Common myeloid progenitor, CD34-positive (primary cell): Measurements from ENCODE around the gene TAF13.

Source experiments
- CTCF ChIA-PET: fragments of 350-600 bp; sonication (Branson Sonifier 250); formaldehyde crosslinking; loops from one replicate; lab custom pipeline; 2021; ENCODE audit warnings: antibody characterized with exemption; lab: Charles Lee
- POLR2A ChIA-PET: fragments of 350-600 bp; sonication (Branson Sonifier 250); formaldehyde crosslinking; loops from one replicate; lab custom pipeline; 2021; ENCODE audit warnings: antibody characterized with exemption; lab: Charles Lee
- DNase-seq, 3 donors: peaks; one replicate each; pipeline versions ENCODE4 v3.0.0 to v3.0.0-alpha.2; 2013
- H3K27ac ChIP-seq, 2 experiments: 1 replicate in 1 of 2; 2 replicates in 1 of 2; pipeline ENCODE4 v1.7.0; 2013; ENCODE audit warnings: inconsistent platforms in 2 of 2, low read length in 2 of 2, mild to moderate bottlenecking in 2 of 2, low read depth in 1 of 2, moderate library complexity in 1 of 2; ENCODE audit not compliant: severe bottlenecking in 2 of 2, insufficient read depth in 1 of 2, poor library complexity in 1 of 2
- H3K27me3 ChIP-seq, 5 experiments: replicated peaks in 2 of 5; 1 replicate in 3 of 5; 2 replicates in 2 of 5; pipeline versions ENCODE4 v1.6.1 to v1.7.0; 2013; ENCODE audit warnings: low read length in 4 of 5, mild to moderate bottlenecking in 2 of 5, moderate library complexity in 2 of 5, inconsistent platforms in 1 of 5; ENCODE audit not compliant: insufficient read depth in 5 of 5, control insufficient read depth in 4 of 5
- H3K36me3 ChIP-seq, 4 experiments: 1 replicate in 2 of 4; 2 replicates in 2 of 4; pipeline versions ENCODE4 v1.6.1 to v1.7.0; 2013; ENCODE audit warnings: low read length in 3 of 4, control low read depth in 1 of 4, mild to moderate bottlenecking in 1 of 4; ENCODE audit not compliant: control insufficient read depth in 4 of 4, insufficient read depth in 4 of 4
- H3K4me1 ChIP-seq, 4 experiments: 1 replicate in 3 of 4; 2 replicates in 1 of 4; pipeline versions ENCODE4 v1.6.1 to v1.7.1; 2013; ENCODE audit warnings: low read length in 3 of 4, mild to moderate bottlenecking in 3 of 4, control low read depth in 1 of 4, inconsistent platforms in 1 of 4, moderate library complexity in 1 of 4; ENCODE audit not compliant: control insufficient read depth in 4 of 4, insufficient read depth in 4 of 4; ENCODE audit errors: control extremely low read depth in 1 of 4
- H3K4me3 ChIP-seq, 7 experiments: 1 replicate in 4 of 7; 2 replicates in 3 of 7; pipeline versions ENCODE4 v1.5.1 to v1.7.0; 2013; ENCODE audit warnings: mild to moderate bottlenecking in 7 of 7, low read length in 6 of 7, moderate library complexity in 6 of 7, inconsistent platforms in 2 of 7, low read depth in 2 of 7, control low read depth in 1 of 7; ENCODE audit not compliant: insufficient read depth in 4 of 7, control insufficient read depth in 1 of 7; ENCODE audit errors: extremely low read depth in 1 of 7
- H3K9me3 ChIP-seq, 5 experiments: 1 replicate in 4 of 5; 2 replicates in 1 of 5; pipeline versions ENCODE4 v1.6.1 to v1.7.1; 2013; ENCODE audit warnings: low read length in 4 of 5, mild to moderate bottlenecking in 2 of 5, inconsistent platforms in 1 of 5, low read depth in 1 of 5, moderate library complexity in 1 of 5; ENCODE audit not compliant: control insufficient read depth in 4 of 5, insufficient read depth in 2 of 5; ENCODE audit errors: control extremely low read depth in 1 of 5
- WGBS: methylation state at CpG from one replicate; pipeline ENCODE4 v1.1.5; 2013; ENCODE audit not compliant: insufficient coverage; 5-methylcytosine and 5-hydroxymethylcytosine counted together

Gene TAF13

GRCh38 chr1:109113590-109114341 is 38.0 kb upstream of the TAF13 start, which contains the start of gene ELAPOR1:
Gene ELAPOR1 (plus strand): TSS chr1:109114115. CDS start chr1:109114184, 69 bp downstream.
- peak; percentile 34 to 67 (median 56) for DNase-seq
- Histone ChIP-seq H3K27ac (no peak within 1 kb of the TSS), H3K27me3 (peaks cover 13 to 79% (median 29%) of the 10 kb centered on the region in 5 experiments), H3K9me3 (no peaks in the 10 kb centered on the region), H3K4me3 (peak within 1 kb of the TSS in 6 of 7 experiments; percentile 14 to 69 (median 48)), H3K36me3 (no peaks in the 10 kb centered on the region), H3K4me1 (peaks cover 0 to 24% (median 22%) of the 10 kb centered on the region in 4 experiments)
- POLR2A ChIA-PET: no interaction called here
- CTCF ChIA-PET: interaction anchor here (0.9 to 4.3 kb wide), 11 partner anchors 7 to 120 kb away, joined by 3 to 42 read pairs (median 9); partner anchors contain the start of gene TMEM167B
- 1% methylated on average over 53 of the region's 56 CpGs for WGBS

- POLR2A ChIA-PET: interaction anchor here (0.6 to 1.2 kb wide), 3 partner anchors 13 to 156 kb away, joined by 3 to 4 read pairs (median 3); no protein-coding TSS in a partner anchor
Measured at GRCh38 chr1:109112652-109113285, 37.0 kb upstream of the TAF13 start.

GRCh38 chr1:109112056-109112651 is 36.4 kb upstream of the TAF13 start:
- H3K9me3 ChIP-seq: no peaks in the 10 kb centered on the region
- DNase-seq: peak; percentile 61 to 64 (median 62)
- H3K4me3 ChIP-seq: peak overlapping the region in 2 of 7 experiments; percentile 64 to 69
- H3K27ac ChIP-seq: no peak overlapping the region
- H3K27me3 ChIP-seq: peaks cover 13 to 71% (median 29%) of the 10 kb centered on the region in 5 experiments
- H3K36me3 ChIP-seq: no peaks in the 10 kb centered on the region
- ChIA-PET POLR2A (interaction anchor here (0.6 to 1.2 kb wide), 2 partner anchors 22 to 155 kb away, joined by 3 read pairs; no protein-coding TSS in a partner anchor), CTCF (interaction anchor here (0.8 to 4.3 kb wide), 31 partner anchors 9 to 294 kb away, joined by 3 to 42 read pairs (median 4); partner anchors contain the start of gene TMEM167B)
- H3K4me1 ChIP-seq: peaks cover 0 to 24% (median 22%) of the 10 kb centered on the region in 4 experiments
- WGBS: 39% methylated on average over 6 of the region's 10 CpGs

More at GRCh38 chr1:109112652-109113285, 37.0 kb upstream of the TAF13 start:
- H3K4me3 ChIP-seq: peak overlapping the region in 5 of 7 experiments; percentile 16 to 69 (median 39)
- no peaks in the 10 kb centered on the region for H3K36me3 ChIP-seq
- WGBS: 10% methylated on average over 26 of the region's 31 CpGs
- CTCF ChIA-PET: interaction anchor here (0.8 to 4.3 kb wide), 27 partner anchors 8 to 295 kb away, joined by 3 to 42 read pairs (median 4); partner anchors contain the start of gene TMEM167B
- no peak overlapping the region for H3K27ac ChIP-seq
- H3K4me1 ChIP-seq: peaks cover 0 to 24% (median 22%) of the 10 kb centered on the region in 4 experiments
- peaks cover 13 to 74% (median 31%) of the 10 kb centered on the region in 5 experiments for H3K27me3 ChIP-seq
- H3K9me3 ChIP-seq: no peaks in the 10 kb centered on the region
- DNase-seq: peak; percentile 85 to 89 (median 87)

GRCh38 chr1:109111386-109112055 is 35.7 kb upstream of the TAF13 start:
- Histone ChIP-seq H3K36me3 (no peaks in the 10 kb centered on the region), H3K4me1 (peaks cover 0 to 24% (median 22%) of the 10 kb centered on the region in 4 experiments), H3K9me3 (no peaks in the 10 kb centered on the region), H3K27ac (no peak overlapping the region), H3K27me3 (peaks cover 13 to 69% (median 26%) of the 10 kb centered on the region in 5 experiments), H3K4me3 (no peak overlapping the region)
- ChIA-PET POLR2A (no interaction called here), CTCF (interaction anchor here (0.9 to 4.3 kb wide), 24 partner anchors 9 to 289 kb away, joined by 3 to 42 read pairs (median 4); partner anchors contain the start of gene TMEM167B)
- 97% methylated on average over 3 of the region's 5 CpGs for WGBS
- peak in 2 of 3 donors; percentile 18 to 29 for DNase-seq

- Histone ChIP-seq H3K4me1 (peaks cover 0 to 24% (median 22%) of the 10 kb centered on the region in 4 experiments), H3K9me3 (no peaks in the 10 kb centered on the region), H3K27me3 (peaks cover 9 to 53% (median 17%) of the 10 kb centered on the region in 5 experiments), H3K36me3 (no peaks in the 10 kb centered on the region), H3K27ac (no peak overlapping the region), H3K4me3 (no peak overlapping the region)
- POLR2A ChIA-PET: no interaction called here
- CTCF ChIA-PET: interaction anchor here (0.9 to 4.3 kb wide), 6 partner anchors 10 to 289 kb away, joined by 3 to 42 read pairs (median 4); no protein-coding TSS in a partner anchor
- DNase-seq: no peak
- WGBS: 85% methylated on average over 3 of the region's 3 CpGs
Measured at GRCh38 chr1:109109906-109110305, 34.1 kb upstream of the TAF13 start.

DNA sequence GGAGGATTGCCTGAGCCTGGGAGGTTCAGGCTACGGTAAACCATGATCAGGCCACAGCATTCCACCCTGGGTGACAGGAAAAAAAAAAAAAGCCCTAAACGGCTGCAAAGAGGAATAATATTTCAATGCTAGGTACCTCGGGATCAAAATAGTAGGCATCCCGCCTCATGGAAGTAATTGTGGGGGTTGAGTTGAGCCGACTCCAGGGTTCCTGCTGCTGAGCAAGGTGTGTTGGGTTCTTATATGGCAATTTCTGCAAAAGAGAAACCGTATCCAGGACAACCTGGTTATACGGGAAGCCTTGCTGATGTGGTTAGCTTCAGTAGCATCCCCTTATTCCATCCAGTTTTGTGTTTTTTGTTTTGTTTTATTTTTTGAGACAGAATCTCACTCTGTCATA is 32.0 kb upstream of the TAF13 start:
- peaks cover 0 to 8% (median 7%) of the 10 kb centered on the region in 4 experiments for H3K4me1 ChIP-seq
- H3K27ac ChIP-seq: no peak overlapping the region
- WGBS: 95% methylated on average over 5 of the region's 7 CpGs
- DNase-seq: no peak
- CTCF ChIA-PET: no interaction called here
- peaks cover 3 to 32% (median 3%) of the 10 kb centered on the region in 5 experiments for H3K27me3 ChIP-seq
- no peak overlapping the region for H3K4me3 ChIP-seq
- H3K9me3 ChIP-seq: no peaks in the 10 kb centered on the region
- POLR2A ChIA-PET: no interaction called here
- no peaks in the 10 kb centered on the region for H3K36me3 ChIP-seq
